Activated CD8-positive, alpha-beta T cell treated with anti-CD3 and anti-CD28 coated beads, Interleukin-2, amount 10 ng/mL, durations not matched to agents 7 days and 5 days (primary cell): ENCODE measurements around the gene TNRC6C. TPM values are rescaled to one million over a fixed set of nuclear protein-coding genes. Genes with fewer than 3 reads are reported as not detected.

ENCODE experiments used
- ATAC-seq: fragments of 150-1000 bp; cut with Tn5 transposase; one replicate; pipeline ENCODE4 v1.10.0; 2021; ENCODE audit warnings: moderate library complexity
- CTCF ChIA-PET: fragments of 350-600 bp; sonication (Branson Sonifier 250); formaldehyde crosslinking; loops from one replicate; lab custom pipeline; 2021; ENCODE audit warnings: antibody characterized with exemption; lab: Charles Lee
- POLR2A ChIA-PET: fragments of 350-600 bp; sonication (Branson Sonifier 250); formaldehyde crosslinking; loops from one replicate; lab custom pipeline; 2021; ENCODE audit warnings: antibody characterized with exemption; lab: Charles Lee
- DNase-seq: peaks from one replicate; pipeline ENCODE4 v3.0.0-alpha.2; 2020
- H3K27ac Mint-ChIP-seq: one replicate; pipeline ENCODE4 v1.8.0; 2021; ENCODE audit warnings: mild to moderate bottlenecking, mixed read lengths
- H3K27me3 Mint-ChIP-seq: one replicate; pipeline ENCODE4 v1.8.0; 2021; ENCODE audit warnings: low read depth, mixed read lengths
- H3K36me3 Mint-ChIP-seq: one replicate; pipeline ENCODE4 v1.8.0; 2021; ENCODE audit warnings: low read depth, mixed read lengths
- H3K4me1 Mint-ChIP-seq: one replicate; pipeline ENCODE4 v1.8.0; 2021; ENCODE audit warnings: low read depth, mixed read lengths
- H3K4me3 Mint-ChIP-seq: one replicate; pipeline ENCODE4 v1.8.0; 2021; ENCODE audit warnings: mild to moderate bottlenecking, mixed read lengths
- H3K9me3 Mint-ChIP-seq: one replicate; pipeline ENCODE4 v1.8.0; 2022; ENCODE audit warnings: mixed read lengths; ENCODE audit not compliant: insufficient read depth
- total RNA-seq, 2 experiments: library from RNA; stranded (reverse); gene quantifications; one replicate each; pipeline ENCODE4 v1.2.3, GENCODE V29; 2021

The TNRC6C gene
- total RNA-seq, 2 experiments from 2014 or later, result 33.3 to 36.2 TPM

- ChIA-PET POLR2A (interaction anchor here (1.0 to 13.9 kb wide), 7 partner anchors 9 to 462 kb away, joined by 3 to 182 read pairs (median 6); no protein-coding TSS in a partner anchor), CTCF (interaction anchor here (1.2 to 6.0 kb wide), 6 partner anchors 8 to 122 kb away, joined by 3 to 31 read pairs (median 10); no protein-coding TSS in a partner anchor)
- Mint-ChIP-seq H3K4me3 (peak overlapping the region; percentile 99), H3K27ac (peak overlapping the region; percentile 99), H3K4me1 (peaks cover 52% of the 10 kb centered on the region), H3K27me3 (no peaks in the 10 kb centered on the region), H3K36me3 (peaks cover 62% of the 10 kb centered on the region), H3K9me3 (no peaks in the 10 kb centered on the region)
- DNase-seq, result peak; percentile 71
- no peak for ATAC-seq
Observed at GRCh38 chr17:78129351-78130089, 171.0 kb downstream of the TNRC6C start.

- peak overlapping the region; percentile 99 for H3K27ac Mint-ChIP-seq
- H3K27me3 Mint-ChIP-seq, result no peaks in the 10 kb centered on the region
- CTCF ChIA-PET, result interaction anchor here (1.1 to 6.0 kb wide), 7 partner anchors 8 to 121 kb away, joined by 3 to 31 read pairs (median 9); no protein-coding TSS in a partner anchor
- peaks cover 54% of the 10 kb centered on the region for H3K4me1 Mint-ChIP-seq
- DNase-seq (no peak), ATAC-seq (peak; percentile 0)
- H3K9me3 Mint-ChIP-seq, result no peaks in the 10 kb centered on the region
- H3K4me3 Mint-ChIP-seq, result peak overlapping the region; percentile 99
- peaks cover 63% of the 10 kb centered on the region for H3K36me3 Mint-ChIP-seq
- POLR2A ChIA-PET, result interaction anchor here (0.6 to 13.9 kb wide), 12 partner anchors 9 to 798 kb away, joined by 3 to 182 read pairs (median 4); partner anchors contain the start of gene TK1
Observed at GRCh38 chr17:78130090-78130436, 171.6 kb downstream of the TNRC6C start.

- ATAC-seq (peak; percentile 56), DNase-seq (peak; percentile 94)
- peaks cover 56% of the 10 kb centered on the region for H3K4me1 Mint-ChIP-seq
- peak within 1 kb of the TSS; percentile 99 for H3K4me3 Mint-ChIP-seq
- peak within 1 kb of the TSS; percentile 99 for H3K27ac Mint-ChIP-seq
- ChIA-PET POLR2A (interaction anchor here (0.6 to 13.9 kb wide), 13 partner anchors 9 to 798 kb away, joined by 3 to 182 read pairs (median 3); partner anchors contain the start of gene TK1), CTCF (interaction anchor here (1.1 to 6.0 kb wide), 7 partner anchors 9 to 121 kb away, joined by 3 to 31 read pairs (median 9); no protein-coding TSS in a partner anchor)
- peaks cover 64% of the 10 kb centered on the region for H3K36me3 Mint-ChIP-seq
- H3K27me3 Mint-ChIP-seq, result no peaks in the 10 kb centered on the region
- no peaks in the 10 kb centered on the region for H3K9me3 Mint-ChIP-seq
Observed at GRCh38 chr17:78130437-78131101, 172.1 kb downstream of the TNRC6C start, which contains the start of gene TMC8. Gene TMC8 (plus strand): TSS chr17:78130771. CDS start chr17:78131589, 818 bp downstream.

GRCh38 chr17:78131172-78132083, 172.9 kb downstream of the TNRC6C start:
- POLR2A ChIA-PET, result interaction anchor here (0.7 to 13.9 kb wide), 11 partner anchors 8 to 173 kb away, joined by 3 to 182 read pairs (median 3); partner anchors contain the start of gene TNRC6C
- no peaks in the 10 kb centered on the region for H3K9me3 Mint-ChIP-seq
- peaks cover 67% of the 10 kb centered on the region for H3K36me3 Mint-ChIP-seq
- CTCF ChIA-PET, result interaction anchor here (0.6 to 8.9 kb wide), 8 partner anchors 8 to 120 kb away, joined by 3 to 133 read pairs (median 8); partner anchors contain the start of gene TMC6
- peaks cover 62% of the 10 kb centered on the region for H3K4me1 Mint-ChIP-seq
- H3K27ac Mint-ChIP-seq, result peak overlapping the region; percentile 99
- H3K4me3 Mint-ChIP-seq, result peak overlapping the region; percentile 99
- no peak for ATAC-seq
- peak; percentile 60 for DNase-seq
- H3K27me3 Mint-ChIP-seq, result no peaks in the 10 kb centered on the region

GRCh38 chr17:78132084-78132676, 173.7 kb downstream of the TNRC6C start:
- DNase-seq (peak; percentile 92), ATAC-seq (peak; percentile 13)
- Mint-ChIP-seq H3K4me3 (peak overlapping the region; percentile 74), H3K27ac (peak overlapping the region; percentile 84), H3K4me1 (peaks cover 64% of the 10 kb centered on the region), H3K27me3 (no peaks in the 10 kb centered on the region), H3K36me3 (peaks cover 68% of the 10 kb centered on the region), H3K9me3 (no peaks in the 10 kb centered on the region)
- CTCF ChIA-PET, result interaction anchor here (0.6 to 8.9 kb wide), 3 partner anchors 9 to 20 kb away, joined by 3 to 133 read pairs (median 4); partner anchors contain the start of gene TMC6
- POLR2A ChIA-PET, result interaction anchor here (0.7 to 4.5 kb wide), 6 partner anchors 8 to 174 kb away, joined by 3 to 53 read pairs (median 3); partner anchors contain the start of gene TNRC6C

GRCh38 chr17:78132767-78133178, 174.3 kb downstream of the TNRC6C start:
- Mint-ChIP-seq H3K36me3 (peaks cover 66% of the 10 kb centered on the region), H3K27ac (peak overlapping the region; percentile 84), H3K27me3 (no peaks in the 10 kb centered on the region), H3K4me1 (peaks cover 69% of the 10 kb centered on the region), H3K9me3 (no peaks in the 10 kb centered on the region), H3K4me3 (peak overlapping the region; percentile 74)
- DNase-seq (no peak), ATAC-seq (no peak)
- POLR2A ChIA-PET, result interaction anchor here (1.0 to 4.5 kb wide), 4 partner anchors 8 to 53 kb away, joined by 3 to 53 read pairs (median 3); no protein-coding TSS in a partner anchor
- CTCF ChIA-PET, result interaction anchor here (1.8 to 8.9 kb wide), 3 partner anchors 9 to 19 kb away, joined by 4 to 133 read pairs (median 63); partner anchors contain the start of gene TMC6

- ChIA-PET CTCF (interaction anchor here (1.4 to 8.9 kb wide), 6 partner anchors 10 to 114 kb away, joined by 3 to 133 read pairs (median 15); partner anchors contain the start of gene TMC6), POLR2A (interaction anchor here (1.0 to 11.6 kb wide), 5 partner anchors 9 to 44 kb away, joined by 3 to 182 read pairs (median 7); partner anchors contain the start of genes TMC6 and TMC8)
- no peak for ATAC-seq
- Mint-ChIP-seq H3K27me3 (no peaks in the 10 kb centered on the region), H3K4me3 (peak overlapping the region; percentile 74), H3K36me3 (peaks cover 71% of the 10 kb centered on the region), H3K9me3 (no peaks in the 10 kb centered on the region), H3K27ac (peak overlapping the region; percentile 84), H3K4me1 (peaks cover 75% of the 10 kb centered on the region)
- no peak for DNase-seq
Observed at GRCh38 chr17:78133179-78133951, 174.9 kb downstream of the TNRC6C start.

GRCh38 chr17:78133971-78134898, 175.7 kb downstream of the TNRC6C start:
- ChIA-PET POLR2A (interaction anchor here (0.6 to 11.6 kb wide), 6 partner anchors 10 to 21 kb away, joined by 4 to 182 read pairs (median 6); partner anchors contain the start of genes TMC6 and TMC8), CTCF (interaction anchor here (1.4 to 8.9 kb wide), 7 partner anchors 10 to 115 kb away, joined by 3 to 133 read pairs (median 13); partner anchors contain the start of gene TMC6)
- Mint-ChIP-seq H3K27me3 (no peaks in the 10 kb centered on the region), H3K9me3 (no peaks in the 10 kb centered on the region), H3K27ac (peak overlapping the region; percentile 84), H3K4me3 (peak overlapping the region; percentile 74), H3K36me3 (peaks cover 79% of the 10 kb centered on the region), H3K4me1 (peaks cover 78% of the 10 kb centered on the region)
- peak; percentile 12 for ATAC-seq
- DNase-seq, result peak; percentile 90
